Stimulated activated CD4-positive, alpha-beta T cell treated with anti-CD3 and anti-CD28 coated beads, Interleukin-12 subunit alpha, Interleukin-12 subunit beta, amount 100 ng/mL, for 48 hours (primary cell): Measurements from ENCODE around the gene PLPP3.

Experiments
- DNase-seq, 3 donors: peaks; one replicate each; pipeline ENCODE4 v3.0.0-alpha.2; 2020; ENCODE audit warnings: low read depth in 2 of 3, low spot score in 1 of 3

PLPP3 gene

DNA sequence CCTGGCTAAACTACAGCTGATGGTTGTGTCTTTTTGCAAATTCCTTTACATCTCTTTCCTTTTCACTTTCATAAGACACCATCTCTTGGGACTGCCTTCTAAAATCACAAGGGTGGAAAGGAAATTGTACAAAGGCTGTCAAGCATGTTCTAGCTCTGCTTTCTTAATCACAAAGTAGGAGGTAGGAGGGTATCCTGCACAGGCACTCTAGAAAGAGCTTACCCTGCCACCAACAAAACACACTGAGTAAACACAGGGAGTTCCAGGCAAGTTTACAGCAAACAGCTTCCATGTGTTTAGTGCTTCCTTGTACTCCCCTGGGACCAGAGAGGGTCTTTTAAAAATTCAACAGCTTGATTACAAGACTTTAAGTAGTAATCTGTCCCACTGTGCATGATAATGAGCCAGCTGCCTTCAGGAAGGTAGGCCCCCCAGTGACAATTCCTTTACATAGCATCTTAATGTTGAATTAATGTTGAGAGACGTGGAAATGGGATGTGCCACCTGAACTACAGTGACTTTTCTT, 2.4 kb downstream of the PLPP3 start:
- DNase-seq: no peak

DNA sequence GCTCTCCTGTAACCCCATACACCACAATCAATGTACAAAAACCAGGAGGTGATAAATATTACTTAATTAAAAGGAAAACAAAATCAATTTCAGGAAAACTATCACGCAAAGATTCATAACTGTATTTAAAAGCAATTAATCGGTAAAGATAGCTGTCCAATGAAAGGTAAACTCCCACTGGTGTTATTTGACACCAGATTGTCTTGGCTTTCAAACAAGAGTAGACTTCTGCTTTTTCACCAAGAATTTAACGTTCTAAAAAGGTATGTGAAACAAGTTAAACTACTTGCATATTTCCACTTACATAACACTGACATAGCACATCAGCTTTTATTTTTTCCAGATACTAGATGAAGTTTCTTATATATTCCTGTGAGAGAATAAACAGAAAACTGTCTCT, 3.5 kb downstream of the PLPP3 start:
- DNase-seq: no peak

DNA sequence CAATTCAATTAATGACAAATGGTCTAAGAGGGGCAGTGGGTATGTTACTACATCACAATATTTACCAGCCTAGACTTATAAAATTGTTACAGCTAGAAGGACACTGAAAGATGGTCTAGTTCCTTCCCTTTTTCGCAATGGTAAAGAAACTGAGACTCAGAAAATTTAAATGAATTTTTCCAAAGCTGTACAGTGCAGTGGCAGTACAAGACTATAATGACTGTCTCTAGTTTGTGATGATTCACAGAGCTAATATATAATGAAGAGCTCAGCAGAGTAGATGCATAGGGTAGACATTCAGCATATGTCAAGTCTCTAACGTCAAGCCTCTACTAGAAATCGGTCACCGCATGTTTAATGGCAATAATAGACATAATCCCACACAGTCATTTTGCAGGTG, 4.6 kb downstream of the PLPP3 start:
- DNase-seq: no peak

DNA sequence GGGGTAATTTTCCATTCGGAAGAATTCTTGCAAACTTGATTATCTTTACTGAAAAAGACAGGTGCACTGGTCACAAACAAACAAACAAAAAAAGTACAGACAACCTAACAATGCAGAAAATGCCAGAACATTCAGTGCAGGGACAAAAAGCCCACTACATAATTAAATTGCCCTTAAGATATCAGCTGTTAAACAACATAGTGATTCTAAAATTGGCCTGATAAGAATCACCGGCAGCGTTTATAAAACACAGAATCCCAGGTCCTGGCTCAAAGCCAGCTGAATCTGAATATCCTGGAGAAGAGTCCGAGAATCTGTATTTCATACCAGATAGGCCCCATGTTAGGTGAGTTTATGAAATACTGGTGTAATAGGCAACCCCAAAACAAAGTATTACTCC, 6.1 kb downstream of the PLPP3 start:
- DNase-seq: no peak

DNA sequence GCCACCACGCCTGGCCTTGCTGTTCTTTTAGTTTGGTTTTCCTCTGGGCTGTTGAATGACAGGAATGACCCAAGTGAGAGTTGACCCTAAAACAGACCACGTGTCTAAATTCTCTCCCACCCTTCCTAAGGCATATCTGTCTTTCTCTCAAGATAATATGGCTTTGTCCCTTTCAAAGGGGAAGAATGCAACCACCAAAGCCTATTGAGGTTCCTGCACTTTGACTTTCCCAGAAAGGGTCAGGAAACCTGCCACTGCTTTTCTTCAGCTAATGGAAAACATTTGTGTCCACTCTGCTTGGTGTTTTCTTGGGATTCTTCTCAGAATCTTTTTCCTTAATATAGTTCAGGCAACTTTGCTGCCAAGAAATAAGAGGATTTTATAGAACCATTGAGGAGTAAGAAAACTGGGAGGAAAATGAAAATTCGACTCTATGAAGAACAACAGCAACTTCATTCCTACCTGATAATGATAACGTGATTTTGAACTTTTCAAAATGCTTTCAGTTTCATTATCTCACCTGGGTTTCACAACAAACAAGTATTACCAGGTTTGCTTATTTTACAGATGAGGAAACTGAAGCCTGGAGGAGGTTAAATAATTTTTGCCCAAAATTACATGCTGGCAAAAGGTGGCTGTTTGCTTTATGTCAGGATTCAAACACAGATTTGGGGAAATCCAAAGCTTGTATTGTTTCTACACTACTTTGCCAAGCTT, 6.9 kb downstream of the PLPP3 start:
- DNase-seq: no peak

DNA sequence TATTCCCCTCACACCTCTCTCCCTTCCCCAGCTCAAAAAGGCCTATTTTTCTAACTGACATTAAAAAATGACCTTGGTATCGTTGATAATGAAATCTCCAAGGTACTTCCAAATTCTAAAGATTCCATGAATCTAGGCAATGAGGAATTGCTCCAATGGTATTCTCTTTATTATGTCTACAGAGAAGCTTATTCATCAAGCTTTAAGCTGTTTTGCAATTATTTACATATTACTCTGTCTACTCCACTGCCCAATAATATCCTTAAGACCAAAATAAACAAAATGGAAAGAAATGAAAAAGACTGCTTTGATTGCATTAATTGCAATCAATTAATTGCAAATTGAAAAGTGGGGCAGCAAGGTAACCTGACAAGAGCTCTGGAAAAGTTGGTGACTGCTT, 7.9 kb downstream of the PLPP3 start:
- no peak for DNase-seq

DNA sequence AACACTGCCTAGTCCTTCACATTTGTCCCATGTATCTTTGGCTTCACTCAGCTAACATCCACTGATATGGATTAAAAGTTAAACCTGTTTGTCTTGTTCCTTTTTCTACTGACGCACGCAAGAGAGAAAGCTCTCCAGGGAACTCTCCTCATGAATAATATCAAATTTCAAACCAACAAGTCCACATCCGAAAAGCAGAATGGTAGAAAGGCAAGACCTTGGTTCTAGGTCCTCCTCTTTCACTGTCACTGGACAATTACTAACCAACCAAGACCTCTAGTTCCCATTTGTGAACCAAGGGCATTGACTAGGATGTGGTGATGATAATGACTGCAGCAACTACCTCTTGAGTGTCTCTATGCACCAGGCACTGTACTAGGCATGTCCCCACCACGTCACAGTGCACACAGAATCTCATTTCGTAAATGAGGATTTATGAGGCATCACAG, 8.4 kb downstream of the PLPP3 start:
- DNase-seq: no peak

DNA sequence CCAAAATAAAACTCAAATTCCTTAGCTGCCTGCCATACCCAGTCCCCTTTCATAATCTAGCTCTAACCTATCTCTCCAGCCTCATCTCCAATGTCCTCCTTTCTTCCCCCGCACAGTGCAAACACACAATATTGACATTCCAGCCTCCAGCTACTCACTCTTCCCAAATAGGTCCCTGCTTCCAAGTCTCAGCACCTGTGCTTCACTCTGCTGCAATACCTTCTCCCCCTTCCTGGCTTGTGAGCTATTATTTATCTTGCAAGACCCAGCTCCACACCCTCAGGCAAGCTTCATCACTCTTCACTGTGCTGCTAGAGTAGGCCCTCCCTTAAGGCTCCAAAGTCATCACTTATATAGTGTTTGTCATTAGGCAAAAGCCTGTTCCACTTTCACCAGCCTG, 9.7 kb downstream of the PLPP3 start:
- DNase-seq: no peak

DNA sequence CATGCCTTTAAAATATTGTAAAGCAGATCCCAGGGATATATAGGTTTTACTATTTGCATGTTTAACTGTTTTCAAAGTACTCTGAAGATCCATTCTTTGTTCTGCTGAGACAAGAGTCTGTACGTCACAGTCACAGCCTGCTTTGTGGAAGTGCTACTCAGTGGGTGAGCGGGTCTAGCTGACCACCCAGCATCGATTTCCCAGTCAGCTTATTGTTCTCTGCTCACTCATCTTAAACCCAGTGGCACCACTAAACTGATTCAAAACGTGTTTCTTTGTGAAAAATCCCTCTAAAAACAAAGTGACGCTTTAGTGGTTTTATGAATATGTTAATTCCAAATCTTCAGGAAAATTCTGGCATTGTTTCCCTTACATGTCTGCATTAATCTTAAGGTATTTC, 12.4 kb downstream of the PLPP3 start:
- DNase-seq: no peak

DNA sequence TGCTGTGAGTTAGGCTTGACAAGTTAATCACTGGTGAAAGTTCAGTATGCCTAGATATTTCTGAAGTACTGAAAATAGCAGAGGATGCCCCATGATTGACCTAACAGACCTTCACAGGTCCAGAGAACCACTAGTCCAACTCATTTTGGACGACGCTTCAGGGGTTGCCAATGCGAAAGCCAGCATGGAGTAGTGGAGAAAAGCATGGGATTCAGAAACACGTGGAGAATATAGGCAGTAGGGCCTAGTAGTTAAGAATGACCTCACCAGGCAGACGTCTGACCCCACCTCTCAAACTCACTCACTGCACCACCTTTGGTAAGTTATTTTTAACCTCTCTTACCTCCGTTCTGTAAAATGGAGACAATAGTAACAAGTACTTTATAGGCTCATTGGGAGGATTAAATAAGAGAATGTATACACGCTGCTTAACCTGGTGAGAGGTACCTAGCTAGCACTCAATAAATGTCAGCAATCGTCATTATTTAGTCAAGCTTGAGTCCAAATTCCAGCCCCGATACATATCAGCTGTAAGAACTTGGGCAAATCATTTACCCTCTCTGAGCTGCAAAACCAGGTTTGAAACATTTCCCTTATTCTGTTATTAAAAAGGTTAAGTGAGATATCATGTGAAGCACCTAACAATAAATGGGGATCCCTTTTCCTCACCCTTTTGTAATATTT, 13.2 kb downstream of the PLPP3 start:
- no peak for DNase-seq

DNA sequence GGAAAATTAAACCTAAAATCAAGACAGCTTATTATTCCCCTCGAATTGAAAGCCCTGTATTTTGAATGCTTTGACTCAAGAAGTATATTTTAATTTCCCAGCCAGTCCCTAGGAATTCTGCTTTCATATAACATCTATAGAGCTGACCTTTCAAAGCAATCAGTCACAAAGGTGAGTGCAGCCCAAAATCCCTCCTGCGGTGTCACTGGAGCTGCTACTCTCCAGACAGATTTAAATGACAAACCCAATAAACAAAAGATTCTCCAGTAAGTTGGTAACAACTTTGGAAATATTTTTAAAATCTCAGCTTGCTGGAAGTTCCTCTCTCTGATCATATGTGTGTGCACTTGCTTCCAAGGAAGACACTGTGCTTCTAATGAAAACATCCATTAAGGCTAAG, 14.7 kb downstream of the PLPP3 start:
- no peak for DNase-seq

DNA sequence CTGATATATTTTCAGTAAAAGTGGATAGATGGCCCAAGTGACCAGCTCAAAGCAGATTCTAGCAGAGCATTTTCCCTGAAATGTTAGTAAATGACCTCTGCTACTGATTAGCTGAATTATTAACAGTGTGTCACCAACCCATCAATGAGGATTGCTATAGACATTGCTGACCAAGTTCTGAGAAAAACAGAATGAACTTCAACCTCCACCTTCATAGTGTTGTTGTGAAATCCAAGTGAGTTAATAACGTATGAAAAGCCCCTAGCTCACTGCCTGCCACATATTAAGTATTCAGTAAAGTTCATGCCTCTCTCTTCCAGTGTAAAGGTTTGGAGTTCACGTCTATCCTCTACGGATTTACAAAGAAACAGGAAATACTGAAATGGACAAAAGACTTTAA, 15.8 kb downstream of the PLPP3 start:
- DNase-seq: no peak

DNA sequence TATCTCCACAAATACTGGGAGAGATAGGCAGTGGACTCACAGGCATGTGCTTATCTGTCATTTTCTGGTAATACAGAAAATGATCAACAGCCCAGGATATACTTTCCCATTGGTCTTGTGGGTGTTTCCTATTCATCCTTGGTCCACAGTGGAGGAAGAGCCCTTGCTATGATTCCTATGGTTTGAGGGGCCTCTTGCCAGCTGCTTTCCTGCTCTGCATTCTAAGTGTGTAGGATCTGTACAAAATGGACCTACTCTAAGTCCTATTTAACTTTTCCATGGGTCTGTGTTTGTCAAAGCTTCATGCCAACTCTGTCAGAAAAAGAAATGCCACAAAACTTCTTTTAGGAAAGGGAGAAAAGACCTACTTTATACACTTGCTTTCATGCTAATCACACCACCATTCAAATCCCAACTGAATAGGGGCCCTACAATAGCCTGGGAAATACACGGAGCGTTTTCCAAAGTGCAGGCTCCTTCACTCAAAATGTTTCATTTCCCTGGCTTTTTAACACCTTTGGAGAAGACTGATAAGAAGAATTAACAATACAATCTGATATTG, 16.4 kb downstream of the PLPP3 start:
- DNase-seq: no peak

DNA sequence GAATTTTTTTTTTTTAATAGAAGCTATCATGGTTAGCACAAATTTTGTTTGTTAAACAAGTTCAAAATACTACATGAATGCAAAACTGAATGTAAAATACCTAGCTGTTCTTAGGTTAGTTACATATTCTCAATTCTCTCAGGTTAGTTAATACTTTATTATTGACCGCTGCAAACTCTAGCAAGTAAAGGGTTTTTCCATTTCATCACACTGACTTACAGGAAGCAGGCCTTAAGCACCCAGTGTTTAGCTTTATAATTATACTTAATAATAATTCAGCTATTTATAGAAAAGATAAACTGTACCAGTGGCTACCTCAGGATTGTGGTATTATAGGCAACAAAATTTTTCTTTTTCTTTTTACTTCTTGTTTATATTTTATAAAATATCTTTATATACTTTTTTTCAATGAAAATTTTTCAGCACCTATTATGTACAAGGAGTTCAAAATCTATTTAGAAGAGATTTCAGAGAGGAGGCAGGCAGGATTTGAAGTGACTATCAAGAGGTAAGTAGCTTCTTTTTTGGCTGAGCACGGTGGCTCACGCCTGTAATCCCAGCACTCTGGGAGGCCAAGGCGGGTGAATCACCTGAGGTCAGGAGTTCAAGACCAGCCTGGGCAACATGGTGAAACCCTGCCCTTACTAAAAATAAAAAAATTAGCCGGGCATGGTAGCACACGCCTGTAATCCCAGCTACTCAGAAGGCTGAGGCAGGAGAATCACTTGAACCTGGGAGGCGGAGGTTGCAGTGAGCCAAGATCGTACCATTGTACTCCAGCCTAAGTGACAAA, 17.9 kb downstream of the PLPP3 start:
- no peak for DNase-seq

DNA sequence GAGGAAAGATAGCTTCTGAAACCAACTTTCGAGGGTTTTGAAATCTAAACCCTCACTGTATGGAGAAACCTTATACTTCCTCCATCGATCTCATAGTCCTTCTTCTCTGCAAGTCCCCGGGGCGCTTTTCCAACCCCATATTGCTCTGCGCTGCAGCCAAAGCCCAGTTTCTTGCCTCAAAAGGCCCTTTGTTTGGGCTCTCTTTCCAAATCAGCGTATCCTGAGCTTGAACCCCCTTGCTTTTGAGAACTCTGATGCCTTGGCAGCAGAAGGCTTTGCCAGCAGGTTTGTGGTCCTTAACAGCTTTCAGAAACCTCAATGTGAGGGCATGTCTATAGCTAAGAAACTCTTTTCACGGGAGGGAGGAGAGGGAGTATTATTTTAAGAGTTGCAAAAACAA, 21.6 kb downstream of the PLPP3 start:
- no peak for DNase-seq

DNA sequence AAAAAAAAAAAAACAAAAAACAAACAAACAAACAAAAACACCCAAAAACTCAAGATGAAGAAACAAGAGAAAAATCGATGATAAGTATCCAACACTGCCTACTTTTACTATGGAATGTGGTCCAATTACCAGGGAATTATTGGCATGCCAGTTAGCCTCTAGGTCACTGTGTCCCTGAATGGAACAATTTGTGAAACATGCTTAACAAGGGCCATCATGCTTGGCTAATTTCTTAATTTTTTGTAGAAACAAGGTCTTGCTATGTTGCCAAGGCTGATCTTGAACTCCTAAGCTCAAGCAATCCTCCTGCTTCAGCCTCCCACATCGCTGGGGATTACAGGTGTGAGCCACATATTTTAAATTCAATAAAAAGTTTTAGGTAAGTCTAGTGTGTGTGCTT, 23.9 kb downstream of the PLPP3 start:
- DNase-seq: no peak

DNA sequence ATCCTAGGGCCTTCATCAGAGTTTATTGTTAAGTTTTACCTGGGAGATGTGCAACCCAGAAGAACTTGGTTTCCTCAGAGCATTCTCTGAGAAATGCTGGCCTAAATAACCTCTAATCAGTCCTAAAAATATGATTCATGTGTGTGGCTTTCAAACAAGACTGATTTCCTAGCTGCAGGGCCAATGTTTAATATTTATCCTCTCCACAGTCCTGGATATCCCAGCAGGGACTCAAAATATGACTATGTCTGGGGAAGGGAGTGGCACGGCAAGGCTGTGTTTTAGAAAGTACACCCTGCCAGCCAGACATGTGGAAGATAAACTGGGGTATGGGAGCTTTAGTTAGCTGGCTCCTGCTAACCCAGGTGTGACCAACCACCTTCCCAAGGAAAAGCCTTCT, 26.3 kb downstream of the PLPP3 start:
- no peak for DNase-seq

DNA sequence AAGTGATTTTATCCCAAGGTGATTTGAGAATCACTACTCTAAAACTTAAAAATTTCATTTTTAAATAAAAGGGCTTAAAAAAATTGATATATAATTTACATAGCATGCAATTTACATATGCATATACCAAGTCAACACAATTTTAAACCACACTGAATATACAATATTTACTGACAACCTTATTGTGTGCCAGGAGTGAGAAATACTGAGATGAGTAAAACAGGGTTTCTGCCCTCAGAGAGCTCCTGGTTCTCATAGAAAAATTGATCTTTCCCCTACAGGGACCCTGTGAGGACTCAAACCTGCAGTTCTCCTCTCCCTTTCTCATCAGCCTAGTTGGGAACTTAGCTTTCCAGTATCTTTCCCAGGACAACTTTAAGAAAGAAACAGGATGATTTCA, 27.0 kb downstream of the PLPP3 start:
- no peak for DNase-seq

DNA sequence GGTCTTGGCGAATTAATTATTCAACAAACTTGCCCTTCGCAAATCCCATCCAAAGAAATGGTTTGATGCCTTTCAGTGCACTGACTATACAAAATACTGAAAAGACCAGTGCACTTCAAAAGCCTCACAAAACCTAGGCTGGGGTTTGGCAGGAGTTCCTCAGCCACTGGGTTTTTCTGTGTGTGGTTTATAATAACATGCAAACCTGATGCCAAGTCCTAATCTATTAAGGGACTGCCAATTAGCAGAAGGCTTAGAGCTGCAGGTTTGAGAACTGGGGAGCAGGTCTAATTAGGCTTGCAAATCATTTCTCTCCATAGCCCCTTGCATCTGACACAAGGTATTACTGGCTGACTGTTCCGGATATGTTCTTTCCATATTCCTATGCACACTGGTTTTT, 27.7 kb downstream of the PLPP3 start:
- no peak for DNase-seq

DNA sequence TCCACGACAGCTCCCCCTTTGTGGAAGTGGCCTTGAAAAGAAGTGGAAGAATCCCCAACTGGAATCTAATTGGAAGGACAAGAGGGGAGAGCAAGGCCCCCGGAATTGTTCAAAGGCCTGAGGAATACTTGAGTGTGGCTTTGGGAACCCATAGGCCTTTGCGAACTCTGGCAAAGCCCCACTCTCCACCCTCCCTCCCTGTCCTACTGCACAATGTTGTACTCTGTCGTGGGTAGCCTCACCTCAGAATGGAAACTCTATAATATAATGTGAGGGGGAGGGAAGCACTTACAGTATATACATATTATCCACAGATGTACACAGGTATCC, 28.5 kb downstream of the PLPP3 start:
- DNase-seq: no peak

DNA sequence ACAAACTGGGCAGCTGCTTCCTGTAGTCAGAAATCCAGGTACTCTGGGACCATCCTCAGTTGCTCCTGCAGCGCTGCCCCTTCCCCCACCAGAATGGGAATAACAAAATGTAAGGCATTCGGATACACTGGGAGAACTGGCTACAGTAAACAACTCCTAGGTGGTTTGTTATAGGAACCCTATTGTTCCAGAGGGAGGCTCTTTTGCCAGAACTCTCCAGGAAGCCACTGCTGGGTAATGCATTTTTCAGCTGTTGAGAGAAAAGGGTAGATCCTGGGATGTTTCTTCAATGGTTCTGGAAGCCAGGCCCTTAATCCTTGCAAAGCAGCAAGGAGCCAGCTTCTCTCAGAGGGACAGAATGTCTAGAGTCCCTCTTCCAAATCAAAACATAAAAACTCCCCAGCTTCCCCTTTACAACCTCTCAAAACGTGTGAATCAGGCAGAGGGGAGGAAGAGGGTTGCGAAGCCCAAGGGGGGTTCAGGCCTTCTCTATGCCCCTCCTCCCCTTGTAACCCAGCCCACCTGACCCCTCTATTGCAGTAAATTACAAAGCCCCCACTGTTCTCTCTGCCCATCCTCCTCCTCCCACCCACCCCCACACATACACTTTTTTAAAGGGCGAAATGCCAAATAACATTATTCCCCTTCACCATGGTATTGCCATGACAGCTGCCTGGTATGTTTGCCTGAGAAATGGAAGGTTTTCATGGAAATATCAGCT, 29.1 kb downstream of the PLPP3 start:
- no peak for DNase-seq
